GM23338 (cell line): Measurements from ENCODE around the gene C1R.
"Not testable (repeated sequence)": the region's sequence is repeated elsewhere in the genome, so short reads cannot be mapped to it uniquely, and the experiment has no call there.

Source experiments
- EZH2phosphoT487 ChIP-seq: fragments of 200-600 bp; sonication (generic); IDR thresholded peaks from one replicate; pipeline ENCODE4 v1.8.1; 2018; ENCODE audit warnings: antibody characterized with exemption; ENCODE audit not compliant: unreplicated experiment
- POLR2AphosphoS5 ChIP-seq: IDR thresholded peaks from 2 replicates; pipeline ENCODE4 v1.6.1; 2016; ENCODE audit warnings: antibody characterized with exemption, low read depth
- REST ChIP-seq: IDR thresholded peaks from one replicate; pipeline ENCODE4 v1.6.1; 2018; ENCODE audit warnings: antibody characterized with exemption; ENCODE audit not compliant: unreplicated experiment
- STAT1 ChIP-seq: IDR thresholded peaks from one replicate; pipeline ENCODE4 v1.6.1; 2016; ENCODE audit warnings: antibody characterized with exemption; ENCODE audit not compliant: unreplicated experiment

- TF ChIP-seq STAT1, REST, EZH2phosphoT487, POLR2AphosphoS5: not testable (repeated sequence)
Measured at GRCh38 chr12:7037411-7037810, 54.8 kb downstream of the C1R start.
